Measurements from ENCODE around the gene NR2F1-AS1. TPM values are rescaled to one million over a fixed set of nuclear protein-coding genes. Genes with fewer than 3 reads are reported as not detected.

Gene NR2F1-AS1
- total RNA-seq, 2 donors from 2014 or later: 0.69 to 2.4 TPM

GRCh38 chr5:93610581-93611272, 29.7 kb upstream of the NR2F1-AS1 start:
- no peaks in the 10 kb centered on the region for H3K4me1 ChIP-seq
- intact Hi-C loops (cut with DNase I): no loop called here
- no peaks in the 10 kb centered on the region for H3K9me3 ChIP-seq
- H3K9ac ChIP-seq (ENCODE audit: low read depth in 2 of 2, low read length in 2 of 2): no peak overlapping the region
- no peaks in the 10 kb centered on the region for H3K36me3 ChIP-seq
- TF ChIP-seq CTCF (IDR thresholded peaks at IDR 0.05): no peak
- no peak overlapping the region for H3K4me3 ChIP-seq
- H3K27ac ChIP-seq: no peak overlapping the region
- DNase-seq: no peak
- H3K27me3 ChIP-seq: peaks cover 73% of the 10 kb centered on the region

- DNase-seq: no peak
- Histone ChIP-seq H3K36me3 (no peaks in the 10 kb centered on the region), H3K27me3 (peaks cover 82% of the 10 kb centered on the region), H3K4me1 (no peaks in the 10 kb centered on the region), H3K9ac (ENCODE audit: low read depth in 2 of 2, low read length in 2 of 2) (no peak overlapping the region), H3K27ac (no peak overlapping the region), H3K9me3 (no peaks in the 10 kb centered on the region), H3K4me3 (no peak overlapping the region)
- TF ChIP-seq CTCF (IDR thresholded peaks at IDR 0.05): no peak
- intact Hi-C loops (cut with DNase I): loop anchor here (10.0 kb wide), 1 partner anchor 195 kb away; no protein-coding TSS in a partner anchor
Measured at GRCh38 chr5:93609762-93610161, 28.7 kb upstream of the NR2F1-AS1 start.

- no peaks in the 10 kb centered on the region for H3K4me1 ChIP-seq
- no peak overlapping the region for H3K9ac ChIP-seq (ENCODE audit: low read depth in 2 of 2, low read length in 2 of 2)
- intact Hi-C loops (cut with DNase I): loop anchor here (10.0 kb wide), 1 partner anchor 196 kb away; no protein-coding TSS in a partner anchor
- H3K4me3 ChIP-seq: no peak overlapping the region
- DNase-seq: no peak
- no peak for TF ChIP-seq CTCF (IDR thresholded peaks at IDR 0.05)
- no peak overlapping the region for H3K27ac ChIP-seq
- H3K36me3 ChIP-seq: no peaks in the 10 kb centered on the region
- H3K9me3 ChIP-seq: no peaks in the 10 kb centered on the region
- peaks cover 88% of the 10 kb centered on the region for H3K27me3 ChIP-seq
Measured at GRCh38 chr5:93608855-93609254, 27.8 kb upstream of the NR2F1-AS1 start.

GRCh38 chr5:93607367-93608258, 26.6 kb upstream of the NR2F1-AS1 start:
- H3K36me3 ChIP-seq: no peaks in the 10 kb centered on the region
- H3K27ac ChIP-seq: no peak overlapping the region
- no peak overlapping the region for H3K9ac ChIP-seq (ENCODE audit: low read depth in 2 of 2, low read length in 2 of 2)
- peaks cover 88% of the 10 kb centered on the region for H3K27me3 ChIP-seq
- H3K9me3 ChIP-seq: no peaks in the 10 kb centered on the region
- peak; percentile 19 for TF ChIP-seq CTCF (IDR thresholded peaks at IDR 0.05)
- H3K4me3 ChIP-seq: no peak overlapping the region
- H3K4me1 ChIP-seq: no peaks in the 10 kb centered on the region
- no peak for DNase-seq
- intact Hi-C loops (cut with DNase I): loop anchor here (10.0 kb wide), 1 partner anchor 197 kb away; no protein-coding TSS in a partner anchor

- no peak overlapping the region for H3K27ac ChIP-seq
- H3K27me3 ChIP-seq: peaks cover 89% of the 10 kb centered on the region
- no peaks in the 10 kb centered on the region for H3K36me3 ChIP-seq
- H3K4me3 ChIP-seq: no peak overlapping the region
- no peaks in the 10 kb centered on the region for H3K4me1 ChIP-seq
- intact Hi-C loops (cut with DNase I): loop anchor here (10.0 kb wide), 1 partner anchor 198 kb away; no protein-coding TSS in a partner anchor
- no peak overlapping the region for H3K9ac ChIP-seq (ENCODE audit: low read depth in 2 of 2, low read length in 2 of 2)
- H3K9me3 ChIP-seq: no peaks in the 10 kb centered on the region
- no peak for DNase-seq
- TF ChIP-seq CTCF (IDR thresholded peaks at IDR 0.05): no peak
Measured at GRCh38 chr5:93606382-93606752, 25.3 kb upstream of the NR2F1-AS1 start.

Data from colonic mucosa (tissue), 4 donors.